IPS DF 4.7 (cell line): ENCODE results near the gene FARS2.

Experiments
- DNase-seq: peaks from one replicate; pipeline ENCODE4 v3.0.0-alpha.2; 2013; ENCODE audit warnings: low spot score; ENCODE audit errors: extremely low read depth

FARS2 gene

GRCh38 chr6:5260661-5261544 is at the start of gene FARS2, which contains the start of gene LYRM4:
Gene FARS2 (plus strand): TSS chr6:5261513.
Gene LYRM4 (minus strand): TSS chr6:5260950. CDS start chr6:5260733, 217 bp downstream.
- DNase-seq: no peak

- no peak for DNase-seq
Measured at GRCh38 chr6:5213836-5214235, 47.5 kb upstream of the FARS2 start.

- no peak for DNase-seq
Measured at GRCh38 chr6:5214570-5215052, 46.7 kb upstream of the FARS2 start.

- no peak for DNase-seq
Measured at GRCh38 chr6:5215159-5215558, 46.2 kb upstream of the FARS2 start.

GRCh38 chr6:5215799-5216198 is 45.5 kb upstream of the FARS2 start:
- no peak for DNase-seq

GRCh38 chr6:5217356-5217755 is 44.0 kb upstream of the FARS2 start:
- no peak for DNase-seq

- DNase-seq: no peak
Measured at GRCh38 chr6:5219011-5219691, 42.2 kb upstream of the FARS2 start.

GRCh38 chr6:5220443-5220842 is 40.9 kb upstream of the FARS2 start:
- DNase-seq: no peak

- no peak for DNase-seq
Measured at GRCh38 chr6:5223309-5223708, 38.0 kb upstream of the FARS2 start.

- no peak for DNase-seq
Measured at GRCh38 chr6:5229356-5229755, 32.0 kb upstream of the FARS2 start.

- no peak for DNase-seq
Measured at GRCh38 chr6:5230081-5230480, 31.2 kb upstream of the FARS2 start.

- no peak for DNase-seq
Measured at GRCh38 chr6:5231289-5231688, 30.0 kb upstream of the FARS2 start.

- no peak for DNase-seq
Measured at GRCh38 chr6:5234874-5235273, 26.4 kb upstream of the FARS2 start.

GRCh38 chr6:5235830-5236229 is 25.5 kb upstream of the FARS2 start:
- no peak for DNase-seq

GRCh38 chr6:5237805-5238204 is 23.5 kb upstream of the FARS2 start:
- no peak for DNase-seq

- no peak for DNase-seq
Measured at GRCh38 chr6:5238336-5238735, 23.0 kb upstream of the FARS2 start.

GRCh38 chr6:5241252-5241651 is 20.1 kb upstream of the FARS2 start:
- no peak for DNase-seq

GRCh38 chr6:5243069-5243468 is 18.2 kb upstream of the FARS2 start:
- DNase-seq: no peak

- no peak for DNase-seq
Measured at GRCh38 chr6:5246141-5247097, 14.9 kb upstream of the FARS2 start.

GRCh38 chr6:5247201-5247600 is 14.1 kb upstream of the FARS2 start:
- no peak for DNase-seq
